Sigmoid colon (tissue), 7 donors: ENCODE data around the gene SPTBN1. TPM values are rescaled to one million over a fixed set of nuclear protein-coding genes. Genes with fewer than 3 reads are reported as not detected.

Experiments used
- DNase-seq: peaks from one replicate; pipeline ENCODE4 v3.0.0-alpha.2; 2019
- H3K27ac ChIP-seq, 4 donors: fragments of 200-600 bp; sonication (generic); one replicate each; pipeline ENCODE4 v1.5.1; 2016 to 2019; ENCODE audit warnings: mild to moderate bottlenecking in 1 of 4
- H3K27me3 ChIP-seq, 3 donors: fragments of 200-600 bp; sonication (generic); one replicate each; pipeline ENCODE4 v1.5.1; 2019; ENCODE audit warnings: mild to moderate bottlenecking in 1 of 3
- H3K36me3 ChIP-seq, 4 donors: fragments of 200-600 bp; sonication (generic); one replicate each; pipeline ENCODE4 v1.5.1; 2016 to 2019
- H3K4me1 ChIP-seq, 4 donors: fragments of 200-600 bp; sonication (generic); one replicate each; pipeline ENCODE4 v1.5.1; 2017 to 2019
- H3K4me3 ChIP-seq, 4 donors: fragments of 200-600 bp; sonication (generic); one replicate each; pipeline ENCODE4 v1.5.1; 2017 to 2019; ENCODE audit warnings: mild to moderate bottlenecking in 2 of 4, moderate library complexity in 1 of 4
- H3K9me3 ChIP-seq, 4 donors: fragments of 200-600 bp in 3 of 4; sonication (generic) in 3 of 4; one replicate each; pipeline versions ENCODE4 v1.5.1 to v1.6.1; 2013 to 2019
- EP300 ChIP-seq, 4 donors: sonication (generic); formaldehyde crosslinking; IDR thresholded peaks; one replicate each; pipeline ENCODE4 v1.6.1; 2017; ENCODE audit warnings: antibody characterized with exemption in 4 of 4
- POLR2A ChIP-seq, 2 donors: fragments of 450-650 bp; IDR thresholded peaks; one replicate each; pipeline ENCODE4 v1.6.1; 2016; ENCODE audit warnings: antibody characterized with exemption in 2 of 2, mild to moderate bottlenecking in 2 of 2, moderate library complexity in 2 of 2
- POLR2AphosphoS5 ChIP-seq, 4 donors: sonication (generic); formaldehyde crosslinking; IDR thresholded peaks; one replicate each; pipeline ENCODE4 v1.6.1; 2017; ENCODE audit warnings: antibody characterized with exemption in 4 of 4
- WGBS, 2 donors: extraction: QIAGEN DNeasy Blood & Tissue Kit; methylation state at CpG; one replicate each; pipeline ENCODE4 v1.1.7; 2013; 5-methylcytosine and 5-hydroxymethylcytosine counted together
- intact Hi-C: fragments of 100-400 bp; cut with DNase I; formaldehyde crosslinking; loops from one replicate; pipeline ENCODE4 v1.15.1; 2023
- polyA plus RNA-seq, 3 donors: library from polyadenylated mRNA; stranded (reverse); fragments of 200-250 nt; gene quantifications; one replicate each; pipeline ENCODE4 v1.2.3, GENCODE V29; 2013
- total RNA-seq, 4 donors: library from RNA; depleted of rRNA; stranded (reverse); fragments of >200 nt; gene quantifications; one replicate each; pipeline ENCODE4 v1.1.0, GENCODE V29; 2016
- TF ChIP-seq, protein P1 (sequence below), 4 experiments: fragments of 450-650 bp in 3 of 4; fragments of 200-600 bp in 1 of 4; IDR thresholded peaks; one replicate each; pipeline ENCODE4 v1.5.1; 2016 to 2019; ENCODE audit warnings: antibody characterized with exemption in 4 of 4, mild to moderate bottlenecking in 3 of 4, moderate library complexity in 2 of 4
- donor health status: healthy with polysubstance abuse.
- donor health status: Bipolar disorder and iron deficiency.
- donor health status: healthy.

SPTBN1 gene
- total RNA-seq (100 to 1,000 TPM; 169 to 273 (median 259) TPM), polyA plus RNA-seq (100 to 1,000 TPM in 1 of 3 donors, 10 to 100 TPM in 2; 23.1 to 101 (median 36.6) TPM)

DNA sequence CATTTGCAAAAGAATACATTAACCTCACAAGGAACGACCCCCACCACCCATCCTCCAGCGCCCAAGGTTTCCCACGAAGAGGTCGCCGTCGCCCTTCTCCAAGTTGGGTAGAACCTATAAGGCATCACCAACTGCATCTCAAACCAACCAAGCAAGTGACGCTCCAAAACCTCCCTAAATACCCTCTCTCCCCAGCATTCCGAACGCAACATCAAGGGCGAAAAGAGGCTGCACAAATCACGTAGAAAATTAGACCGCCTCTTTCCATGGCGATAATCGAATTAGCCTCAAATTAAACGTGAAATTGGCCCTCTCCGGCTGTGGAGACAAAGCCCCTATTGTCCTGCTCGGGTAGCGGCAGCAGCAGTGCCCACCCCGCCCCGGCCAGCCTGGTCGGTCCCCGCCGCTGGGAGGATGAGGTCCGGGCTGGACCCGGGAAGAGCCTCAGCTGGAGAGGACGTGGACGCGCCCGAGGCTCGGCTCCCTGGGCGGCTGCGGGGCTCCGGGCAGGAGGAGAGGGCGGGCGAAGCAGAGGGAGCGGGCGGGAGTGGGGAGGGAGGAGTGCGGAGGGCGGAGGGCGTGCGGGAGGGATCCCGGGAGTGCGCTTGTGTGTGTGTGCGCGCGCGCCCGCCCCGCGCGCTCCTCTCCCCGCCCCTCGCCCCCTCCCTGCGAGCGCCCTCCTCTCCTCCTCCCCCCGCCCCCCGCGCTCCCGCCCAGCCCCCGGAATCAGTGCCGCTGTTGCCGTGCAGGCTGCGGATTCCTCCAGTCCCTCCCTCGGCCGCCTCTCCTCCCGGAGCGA lies at the start of gene SPTBN1:
Gene SPTBN1 (plus strand): TSS at position 765 of the 799 bp plus-strand sequence. CDS start 70,092 bp downstream, outside the sequence.
- peak; percentile 97 for DNase-seq
- Histone ChIP-seq H3K36me3 (no peaks in the 10 kb centered on the region), H3K4me3 (peak within 1 kb of the TSS; percentile 79 to 85 (median 83)), H3K27ac (peak within 1 kb of the TSS; percentile 96 to 98 (median 96)), H3K9me3 (no peaks in the 10 kb centered on the region), H3K27me3 (no peaks in the 10 kb centered on the region), H3K4me1 (peaks cover 0 to 40% (median 29%) of the 10 kb centered on the region in 4 donors)
- WGBS, 2 donors, result 1% methylated on average over 51 to 65 of the region's 67 CpGs
- TF ChIP-seq POLR2A (IDR thresholded peaks at IDR 0.05) (peak; percentile 57 to 75), POLR2AphosphoS5 (IDR thresholded peaks at IDR 0.05) (peak; percentile 81 to 94 (median 92)), EP300 (IDR thresholded peaks at IDR 0.05) (no peak)
- intact Hi-C loops, result loop anchor here (2.0 to 5.0 kb wide), 5 partner anchors 102 to 248 kb away; a partner anchor contains a TSS

DNA sequence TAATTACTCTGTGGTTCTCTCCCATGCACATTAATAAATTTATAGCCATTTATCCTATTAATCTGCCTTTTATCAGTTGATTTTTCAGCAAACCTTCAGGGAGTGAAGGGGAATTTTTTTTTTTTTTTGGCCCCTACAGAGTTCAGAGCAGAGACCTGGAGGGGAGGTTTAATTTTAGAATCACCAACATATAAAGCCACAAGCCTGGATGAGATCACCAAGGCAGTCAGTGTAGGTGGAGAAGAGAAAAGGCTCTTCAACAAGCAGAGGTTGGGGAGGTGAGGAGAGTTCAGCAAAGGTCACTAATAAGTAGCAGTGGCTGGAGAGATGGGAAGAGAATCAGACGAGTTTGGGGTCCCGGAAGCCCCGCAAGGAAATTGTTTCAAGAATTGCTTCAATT lies 48.4 kb upstream of the SPTBN1 start:
- 88% methylated on average over 3 of the region's 3 CpGs for WGBS, 2 donors
- TF ChIP-seq EP300 (IDR thresholded peaks at IDR 0.05), result no peak
- no peak for TF ChIP-seq POLR2AphosphoS5 (IDR thresholded peaks at IDR 0.05)
- no peak for DNase-seq
- intact Hi-C loops, result no loop called here
- Histone ChIP-seq H3K36me3 (no peaks in the 10 kb centered on the region), H3K4me1 (no peaks in the 10 kb centered on the region), H3K9me3 (no peaks in the 10 kb centered on the region), H3K27me3 (no peaks in the 10 kb centered on the region), H3K27ac (no peak overlapping the region), H3K4me3 (no peak overlapping the region)

DNA sequence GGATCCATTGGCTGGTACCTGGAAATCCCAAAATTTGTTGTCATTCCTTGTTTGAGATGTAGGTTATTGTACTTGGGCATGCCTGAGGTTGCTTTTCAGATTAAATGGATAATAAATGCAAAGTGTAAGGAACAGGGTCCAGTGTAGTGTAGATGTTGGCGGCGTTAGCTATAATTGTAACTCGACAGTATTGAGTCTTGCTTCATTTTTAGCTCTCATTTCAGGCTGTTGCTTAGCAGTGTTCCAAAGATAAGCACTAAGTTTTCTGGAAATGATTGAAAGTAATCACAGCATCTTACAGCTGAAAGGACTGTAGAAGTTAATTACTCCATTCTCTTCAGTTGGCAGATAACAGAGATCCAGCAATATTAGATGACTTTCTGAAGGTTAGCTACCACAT lies 47.8 kb upstream of the SPTBN1 start:
- intact Hi-C loops, result no loop called here
- 94% methylated on average over 3 of the region's 3 CpGs for WGBS, 2 donors
- Histone ChIP-seq H3K36me3 (no peaks in the 10 kb centered on the region), H3K27ac (no peak overlapping the region), H3K27me3 (no peaks in the 10 kb centered on the region), H3K9me3 (no peaks in the 10 kb centered on the region), H3K4me3 (no peak overlapping the region), H3K4me1 (no peaks in the 10 kb centered on the region)
- DNase-seq, result no peak
- TF ChIP-seq EP300 (IDR thresholded peaks at IDR 0.05) (no peak), POLR2AphosphoS5 (IDR thresholded peaks at IDR 0.05) (no peak), POLR2A (IDR thresholded peaks at IDR 0.05) (no peak)
- TF ChIP-seq, protein P1, sequence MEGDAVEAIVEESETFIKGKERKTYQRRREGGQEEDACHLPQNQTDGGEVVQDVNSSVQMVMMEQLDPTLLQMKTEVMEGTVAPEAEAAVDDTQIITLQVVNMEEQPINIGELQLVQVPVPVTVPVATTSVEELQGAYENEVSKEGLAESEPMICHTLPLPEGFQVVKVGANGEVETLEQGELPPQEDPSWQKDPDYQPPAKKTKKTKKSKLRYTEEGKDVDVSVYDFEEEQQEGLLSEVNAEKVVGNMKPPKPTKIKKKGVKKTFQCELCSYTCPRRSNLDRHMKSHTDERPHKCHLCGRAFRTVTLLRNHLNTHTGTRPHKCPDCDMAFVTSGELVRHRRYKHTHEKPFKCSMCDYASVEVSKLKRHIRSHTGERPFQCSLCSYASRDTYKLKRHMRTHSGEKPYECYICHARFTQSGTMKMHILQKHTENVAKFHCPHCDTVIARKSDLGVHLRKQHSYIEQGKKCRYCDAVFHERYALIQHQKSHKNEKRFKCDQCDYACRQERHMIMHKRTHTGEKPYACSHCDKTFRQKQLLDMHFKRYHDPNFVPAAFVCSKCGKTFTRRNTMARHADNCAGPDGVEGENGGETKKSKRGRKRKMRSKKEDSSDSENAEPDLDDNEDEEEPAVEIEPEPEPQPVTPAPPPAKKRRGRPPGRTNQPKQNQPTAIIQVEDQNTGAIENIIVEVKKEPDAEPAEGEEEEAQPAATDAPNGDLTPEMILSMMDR (IDR thresholded peaks at IDR 0.05), result no peak

DNA sequence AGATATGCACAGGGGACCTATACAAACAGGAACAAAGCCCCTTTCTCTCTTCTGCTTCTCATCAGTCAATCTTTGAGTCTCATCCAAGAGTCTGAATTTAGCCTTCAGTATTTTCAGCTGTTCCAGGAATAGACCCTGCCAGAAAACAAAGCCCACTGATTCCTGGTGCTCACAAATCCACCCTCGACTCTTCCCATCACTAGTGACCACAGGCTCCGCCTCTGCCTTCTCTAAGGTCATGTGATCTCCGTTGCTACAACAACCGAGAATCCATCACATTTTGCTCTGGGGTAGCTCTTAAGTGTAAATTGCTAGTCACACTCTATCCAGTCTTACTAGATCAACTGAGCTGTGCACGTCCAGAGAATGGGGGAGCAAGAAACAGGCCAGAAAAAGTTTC lies 46.4 kb upstream of the SPTBN1 start:
- Histone ChIP-seq H3K27ac (no peak overlapping the region), H3K27me3 (no peaks in the 10 kb centered on the region), H3K4me3 (no peak overlapping the region), H3K4me1 (no peaks in the 10 kb centered on the region), H3K36me3 (no peaks in the 10 kb centered on the region), H3K9me3 (no peaks in the 10 kb centered on the region)
- 69% methylated on average over 5 of the region's 5 CpGs for WGBS, 2 donors
- intact Hi-C loops, result no loop called here
- no peak for TF ChIP-seq EP300 (IDR thresholded peaks at IDR 0.05)
- no peak for TF ChIP-seq POLR2AphosphoS5 (IDR thresholded peaks at IDR 0.05)
- TF ChIP-seq, protein P1 (IDR thresholded peaks at IDR 0.05), result no peak
- TF ChIP-seq POLR2A (IDR thresholded peaks at IDR 0.05), result no peak
- no peak for DNase-seq

DNA sequence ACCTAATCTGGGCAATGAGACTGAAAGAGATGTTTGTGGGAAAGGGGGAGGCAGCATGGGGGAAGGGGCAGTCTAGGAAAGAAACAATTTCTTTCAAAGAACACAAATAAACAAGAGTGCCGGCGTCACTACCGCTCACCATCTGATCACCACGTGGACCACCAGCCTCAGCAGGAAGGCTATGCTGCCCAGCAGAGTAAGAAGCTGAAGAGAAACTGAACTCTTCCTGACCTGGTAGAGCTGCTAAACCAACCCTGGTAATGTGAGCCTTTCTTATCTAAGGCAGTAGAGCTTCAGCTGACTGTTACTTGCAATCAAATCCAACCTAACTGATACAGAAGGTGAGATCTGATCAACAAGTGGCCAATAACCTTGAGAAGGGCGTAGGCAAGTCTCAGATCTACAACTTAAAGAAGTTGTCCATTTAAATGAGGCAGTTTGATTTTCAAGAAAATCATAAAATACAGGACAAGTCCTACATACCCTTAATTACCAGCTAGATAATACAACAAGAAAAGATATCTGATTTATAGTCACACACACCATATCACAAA lies 44.2 kb upstream of the SPTBN1 start:
- DNase-seq, result no peak
- H3K4me3 ChIP-seq, result no peak overlapping the region
- no peaks in the 10 kb centered on the region for H3K4me1 ChIP-seq
- intact Hi-C loops, result no loop called here
- H3K9me3 ChIP-seq, result no peaks in the 10 kb centered on the region
- TF ChIP-seq, protein P1 (IDR thresholded peaks at IDR 0.05), result no peak
- TF ChIP-seq POLR2AphosphoS5 (IDR thresholded peaks at IDR 0.05) (no peak), EP300 (IDR thresholded peaks at IDR 0.05) (no peak), POLR2A (IDR thresholded peaks at IDR 0.05) (no peak)
- no peaks in the 10 kb centered on the region for H3K27me3 ChIP-seq
- no peak overlapping the region for H3K27ac ChIP-seq
- WGBS, 2 donors, result 92% methylated on average over 5 of the region's 5 CpGs
- H3K36me3 ChIP-seq, result no peaks in the 10 kb centered on the region
